Limb (tissue), 2 donors: ENCODE data around the gene MRGPRX3.
"Not testable (repeated sequence)": the region's sequence is repeated elsewhere in the genome, so short reads cannot be mapped to it uniquely, and the experiment has no call there.

ENCODE experiments used
- DNase-seq, 2 donors: peaks; one replicate each; pipeline ENCODE4 v3.0.0-alpha.2; 2016; ENCODE audit errors: extremely low spot score in 2 of 2

MRGPRX3 gene

GRCh38 chr11:18132341-18132740 lies at the start of gene MRGPRX3:
Gene MRGPRX3, plus strand, starts transcription at chr11:18132571. Its CDS starts 4,632 bp downstream, at chr11:18137203.
- DNase-seq = no peak

- DNase-seq = no peak
Observed at GRCh38 chr11:18088366-18088765, 44.0 kb upstream of the MRGPRX3 start.

GRCh38 chr11:18088966-18089365 lies 43.4 kb upstream of the MRGPRX3 start:
- no peak for DNase-seq

- DNase-seq = no peak
Observed at GRCh38 chr11:18091731-18092130, 40.6 kb upstream of the MRGPRX3 start.

GRCh38 chr11:18093959-18094358 lies 38.4 kb upstream of the MRGPRX3 start:
- DNase-seq = no peak

GRCh38 chr11:18100926-18101656 lies 31.3 kb upstream of the MRGPRX3 start:
- no peak for DNase-seq

GRCh38 chr11:18105086-18105801 lies 27.1 kb upstream of the MRGPRX3 start:
- no peak for DNase-seq

GRCh38 chr11:18105802-18106574 lies 26.4 kb upstream of the MRGPRX3 start, which contains the start of gene SAAL1:
Gene SAAL1, minus strand, starts transcription at chr11:18106082. Its CDS starts 41 bp downstream, at chr11:18106041.
- peak; percentile 86 to 92 for DNase-seq

GRCh38 chr11:18106688-18107087 lies 25.7 kb upstream of the MRGPRX3 start:
- no peak for DNase-seq

GRCh38 chr11:18108254-18108653 lies 24.1 kb upstream of the MRGPRX3 start:
- DNase-seq = no peak

GRCh38 chr11:18111005-18111404 lies 21.4 kb upstream of the MRGPRX3 start:
- DNase-seq = no peak

GRCh38 chr11:18115360-18116127 lies 16.8 kb upstream of the MRGPRX3 start:
- DNase-seq = peak; percentile 41 to 65

- DNase-seq = not testable (repeated sequence)
Observed at GRCh38 chr11:18121331-18121828, 11.0 kb upstream of the MRGPRX3 start.

- not testable (repeated sequence) for DNase-seq
Observed at GRCh38 chr11:18131115-18131514, 1.3 kb upstream of the MRGPRX3 start.

- DNase-seq = no peak
Observed at GRCh38 chr11:18135308-18135707, 2.9 kb downstream of the MRGPRX3 start.

- no peak for DNase-seq
Observed at GRCh38 chr11:18137186-18137800, 4.9 kb downstream of the MRGPRX3 start.

GRCh38 chr11:18140145-18140544 lies 7.8 kb downstream of the MRGPRX3 start:
- no peak for DNase-seq

- DNase-seq = no peak
Observed at GRCh38 chr11:18144243-18144642, 11.9 kb downstream of the MRGPRX3 start.

- DNase-seq = no peak
Observed at GRCh38 chr11:18145025-18145424, 12.7 kb downstream of the MRGPRX3 start.

- no peak for DNase-seq
Observed at GRCh38 chr11:18145837-18146236, 13.5 kb downstream of the MRGPRX3 start.

- DNase-seq = no peak
Observed at GRCh38 chr11:18151581-18151980, 19.2 kb downstream of the MRGPRX3 start.
